GM12874 (cell line): ENCODE measurements around the gene TNFRSF14.

ENCODE experiments used
- CTCF ChIP-seq: IDR thresholded peaks from 2 replicates; pipeline ENCODE4 v1.5.1; 2011; ENCODE audit warnings: low read depth, mild to moderate bottlenecking, control low read depth, low read length, moderate library complexity; ENCODE audit not compliant: insufficient read depth

The TNFRSF14 gene

GRCh38 chr1:2611031-2611501 lies 54.9 kb downstream of the TNFRSF14 start:
- TF ChIP-seq CTCF, result no peak

GRCh38 chr1:2611621-2612437 lies 55.7 kb downstream of the TNFRSF14 start:
- TF ChIP-seq CTCF, result no peak

- no peak for TF ChIP-seq CTCF
These were observed 56.6 kb downstream of the TNFRSF14 start for GRCh38 chr1:2612591-2613365.
